Naive thymus-derived CD4-positive, alpha-beta T cell (primary cell): ENCODE data around the gene CYGB. TPM values are rescaled to one million over a fixed set of nuclear protein-coding genes. Genes with fewer than 3 reads are reported as not detected.
"Not testable (repeated sequence)": the region's sequence is repeated elsewhere in the genome, so short reads cannot be mapped to it uniquely, and the experiment has no call there.

Experiments
- ATAC-seq: fragments of 150-1000 bp; cut with Tn5 transposase; 2 replicates; pipeline ENCODE4 v1.10.0; 2021; ENCODE audit warnings: mild to moderate bottlenecking, moderate library complexity
- CTCF ChIA-PET: fragments of 350-600 bp; sonication (Branson Sonifier 250); formaldehyde crosslinking; loops from one replicate; lab custom pipeline; 2021; ENCODE audit warnings: antibody characterized with exemption; lab: Charles Lee
- POLR2A ChIA-PET: fragments of 350-600 bp; sonication (Branson Sonifier 250); formaldehyde crosslinking; loops from one replicate; lab custom pipeline; 2021; ENCODE audit warnings: antibody characterized with exemption, inconsistent platforms; lab: Charles Lee
- DNase-seq, 9 donors: peaks; one replicate each; pipeline versions ENCODE4 v3.0.0 to v3.0.0-alpha.2; 2020 to 2022; ENCODE audit warnings: mixed read lengths in 1 of 9
- H3K27ac ChIP-seq: one replicate; pipeline ENCODE4 v1.7.0; 2013; ENCODE audit warnings: mild to moderate bottlenecking, low read depth, low read length, moderate library complexity
- H3K27me3 ChIP-seq, 2 donors: one replicate each; pipeline ENCODE4 v1.7.0; 2013; ENCODE audit warnings: low read length in 2 of 2, mild to moderate bottlenecking in 2 of 2, moderate library complexity in 2 of 2; ENCODE audit not compliant: control insufficient read depth in 2 of 2, insufficient read depth in 2 of 2
- H3K36me3 ChIP-seq, 3 experiments: 1 replicate in 2 of 3; 2 replicates in 1 of 3; pipeline ENCODE4 v1.7.0; 2013; ENCODE audit warnings: low read length in 3 of 3, mild to moderate bottlenecking in 3 of 3, moderate library complexity in 1 of 3; ENCODE audit not compliant: insufficient read depth in 3 of 3, control insufficient read depth in 2 of 3
- H3K4me1 ChIP-seq, 2 donors: one replicate each; pipeline ENCODE4 v1.7.0; 2013; ENCODE audit warnings: low read length in 2 of 2, mild to moderate bottlenecking in 2 of 2, moderate library complexity in 1 of 2; ENCODE audit not compliant: control insufficient read depth in 2 of 2, insufficient read depth in 2 of 2
- H3K4me3 ChIP-seq: 2 replicates; pipeline ENCODE4 v1.7.0; 2013; ENCODE audit warnings: mild to moderate bottlenecking, low read length
- H3K9me3 ChIP-seq, 3 experiments: 1 replicate in 2 of 3; 2 replicates in 1 of 3; pipeline ENCODE4 v1.7.0; 2013; ENCODE audit warnings: low read length in 3 of 3; ENCODE audit not compliant: control insufficient read depth in 2 of 3
- H3K27ac Mint-ChIP-seq, 9 donors: one replicate each; pipeline ENCODE4 v1.8.0; 2020 to 2022; ENCODE audit warnings: mixed read lengths in 9 of 9, mild to moderate bottlenecking in 8 of 9, moderate library complexity in 5 of 9, inconsistent platforms in 2 of 9
- H3K27me3 Mint-ChIP-seq, 5 donors: one replicate each; pipeline ENCODE4 v1.8.0; 2021 to 2022; ENCODE audit warnings: mixed read lengths in 5 of 5, mild to moderate bottlenecking in 1 of 5
- H3K36me3 Mint-ChIP-seq, 5 donors: one replicate each; pipeline ENCODE4 v1.8.0; 2020 to 2022; ENCODE audit warnings: mixed read lengths in 5 of 5, mild to moderate bottlenecking in 3 of 5, inconsistent platforms in 1 of 5
- H3K4me1 Mint-ChIP-seq, 7 donors: one replicate each; pipeline ENCODE4 v1.8.0; 2020 to 2022; ENCODE audit warnings: mixed read lengths in 7 of 7, mild to moderate bottlenecking in 3 of 7, inconsistent platforms in 1 of 7
- H3K4me3 Mint-ChIP-seq, 10 donors: one replicate each; pipeline ENCODE4 v1.8.0; 2020 to 2022; ENCODE audit warnings: mild to moderate bottlenecking in 10 of 10, mixed read lengths in 10 of 10, moderate library complexity in 6 of 10, inconsistent platforms in 2 of 10
- H3K9me3 Mint-ChIP-seq, 11 donors: one replicate each; pipeline ENCODE4 v1.8.0; 2020 to 2022; ENCODE audit warnings: mixed read lengths in 11 of 11, mild to moderate bottlenecking in 4 of 11, inconsistent platforms in 1 of 11, moderate library complexity in 1 of 11
- intact Hi-C, 2 donors: fragments of 100-400 bp; cut with micrococcal nuclease; formaldehyde crosslinking; loops; one replicate each; pipeline ENCODE4 v1.15.1; 2023
- polyA plus RNA-seq, 2 donors: library from polyadenylated mRNA; unstranded; fragments of 300-500 nt; fragmentation: Illumina TruSeq; gene quantifications; one replicate each; pipeline ENCODE4 v1.2.3, GENCODE V29; 2021
- total RNA-seq, 6 experiments: library from RNA in 5 of 6; stranded (reverse) in 5 of 6; gene quantifications; 1 replicate in 5 of 6; 2 replicates in 1 of 6; pipeline ENCODE4 v1.2.3 and lab custom pipeline; 2021 to 2026

The CYGB gene
- total and polyA plus RNA-seq, 7 experiments from 2014 or later: 0.33 to 0.35 TPM; not detected in 5

DNA sequence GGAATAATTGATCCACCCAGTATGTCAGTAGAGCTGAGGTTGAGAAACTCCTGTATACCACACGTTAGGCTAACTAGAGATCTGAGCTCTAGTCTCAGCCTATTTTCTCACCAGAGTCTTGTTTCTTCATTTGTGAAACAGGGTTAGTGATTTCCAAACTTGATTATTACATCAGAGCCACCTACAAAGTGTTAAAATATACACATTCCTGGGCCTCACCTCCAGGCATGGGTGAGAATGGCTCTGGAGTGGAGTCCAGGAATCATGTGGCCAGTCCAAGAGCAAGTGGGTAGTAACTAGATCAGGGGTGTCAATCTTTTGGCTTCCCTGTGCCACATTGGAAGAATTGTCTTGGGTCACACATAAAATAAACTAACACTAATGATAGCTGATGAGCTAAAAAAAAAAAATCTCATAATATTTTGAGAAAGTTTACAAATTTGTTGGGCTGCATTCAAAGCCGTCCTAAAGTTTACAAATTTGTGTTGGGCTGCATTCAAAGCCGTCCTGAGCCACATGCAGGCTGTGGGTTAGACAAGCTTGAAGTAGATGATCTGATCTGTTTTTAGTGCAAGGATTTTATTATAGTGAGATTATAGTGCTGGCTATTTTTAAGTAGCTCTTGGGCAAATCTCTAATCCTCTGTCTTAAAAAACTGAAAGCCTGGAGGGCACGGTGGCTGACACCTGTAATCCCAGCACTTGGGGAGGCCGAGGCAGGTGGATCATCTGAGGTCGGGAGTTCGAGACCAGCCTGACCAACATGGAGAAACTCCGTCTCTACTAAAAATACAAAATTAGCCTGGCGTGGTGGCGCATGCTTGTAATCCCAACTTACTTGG is 22.7 kb upstream of the CYGB start:
- ChIA-PET POLR2A (interaction anchor here (0.9 to 1.4 kb wide), 3 partner anchors 43 to 111 kb away, joined by 3 to 5 read pairs (median 4); no protein-coding TSS in a partner anchor), CTCF (interaction anchor here (0.6 to 4.2 kb wide), 5 partner anchors 14 to 153 kb away, joined by 3 to 27 read pairs (median 15); no protein-coding TSS in a partner anchor)
- H3K36me3 ChIP-seq: peaks cover 5 to 29% (median 8%) of the 10 kb centered on the region in 3 experiments
- H3K9me3 Mint-ChIP-seq: no peaks in the 10 kb centered on the region
- H3K9me3 ChIP-seq: no peaks in the 10 kb centered on the region
- no peak overlapping the region for H3K27ac ChIP-seq
- H3K4me3 Mint-ChIP-seq: peak overlapping the region in 7 of 10 donors; percentile 21 to 49 (median 38)
- peaks cover 9 to 27% (median 12%) of the 10 kb centered on the region in 5 donors for H3K36me3 Mint-ChIP-seq
- peaks cover 22 to 66% (median 59%) of the 10 kb centered on the region in 7 donors for H3K4me1 Mint-ChIP-seq
- H3K4me1 ChIP-seq: peaks cover 23 to 34% of the 10 kb centered on the region in 2 donors
- H3K27me3 Mint-ChIP-seq: no peaks in the 10 kb centered on the region
- peak overlapping the region; percentile 13 for H3K4me3 ChIP-seq
- H3K27me3 ChIP-seq: no peaks in the 10 kb centered on the region
- ATAC-seq (no peak), DNase-seq (no peak)
- intact Hi-C loops: no loop called here
- peak overlapping the region in 5 of 9 donors; percentile 19 to 68 (median 46) for H3K27ac Mint-ChIP-seq

DNA sequence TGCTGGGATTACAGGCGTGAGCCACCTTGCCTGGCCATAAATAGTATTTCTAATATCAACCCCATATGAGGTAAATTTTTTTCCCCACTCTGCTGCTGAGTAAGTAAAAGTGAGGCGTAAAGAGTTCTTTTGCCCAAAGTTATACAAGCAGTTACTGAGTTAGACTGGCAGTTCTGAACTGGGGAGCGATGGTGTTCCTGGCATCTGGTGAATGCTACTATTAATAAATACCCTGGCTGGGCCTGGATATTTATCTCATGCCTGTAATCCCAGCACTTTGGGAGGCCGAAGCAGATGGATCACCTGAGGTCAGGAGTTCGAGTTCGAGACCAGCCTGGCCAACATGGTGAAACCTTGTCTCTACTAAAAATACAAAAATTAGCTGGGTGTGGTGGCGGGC is 22.0 kb upstream of the CYGB start:
- DNase-seq, H3K27me3 Mint-ChIP-seq, H3K9me3 ChIP-seq, ATAC-seq, H3K27me3 ChIP-seq, H3K9me3 Mint-ChIP-seq, H3K4me3 ChIP-seq: not testable (repeated sequence)
- ChIA-PET POLR2A (interaction anchor here (0.9 to 1.4 kb wide), 3 partner anchors 43 to 112 kb away, joined by 3 to 5 read pairs (median 4); no protein-coding TSS in a partner anchor), CTCF (interaction anchor here (1.1 to 4.2 kb wide), 4 partner anchors 38 to 154 kb away, joined by 4 to 27 read pairs (median 16); no protein-coding TSS in a partner anchor)
- H3K4me1 Mint-ChIP-seq: peaks cover 24 to 69% (median 59%) of the 10 kb centered on the region in 7 donors
- H3K27ac ChIP-seq: peak overlapping the region; percentile 93
- intact Hi-C loops: loop anchor here in 1 of 2 donors (5.0 kb wide), 1 partner anchor 168 kb away; the partner anchor contains the start of genes JMJD6 and METTL23
- peaks cover 23 to 34% of the 10 kb centered on the region in 2 donors for H3K4me1 ChIP-seq
- H3K36me3 Mint-ChIP-seq: peaks cover 8 to 21% (median 10%) of the 10 kb centered on the region in 5 donors
- peak overlapping the region in 9 of 10 donors; percentile 38 to 99 (median 98) for H3K4me3 Mint-ChIP-seq
- H3K27ac Mint-ChIP-seq: peak overlapping the region in 1 of 9 donors; percentile 21
- H3K36me3 ChIP-seq: peaks cover 5 to 21% (median 5%) of the 10 kb centered on the region in 3 experiments

DNA sequence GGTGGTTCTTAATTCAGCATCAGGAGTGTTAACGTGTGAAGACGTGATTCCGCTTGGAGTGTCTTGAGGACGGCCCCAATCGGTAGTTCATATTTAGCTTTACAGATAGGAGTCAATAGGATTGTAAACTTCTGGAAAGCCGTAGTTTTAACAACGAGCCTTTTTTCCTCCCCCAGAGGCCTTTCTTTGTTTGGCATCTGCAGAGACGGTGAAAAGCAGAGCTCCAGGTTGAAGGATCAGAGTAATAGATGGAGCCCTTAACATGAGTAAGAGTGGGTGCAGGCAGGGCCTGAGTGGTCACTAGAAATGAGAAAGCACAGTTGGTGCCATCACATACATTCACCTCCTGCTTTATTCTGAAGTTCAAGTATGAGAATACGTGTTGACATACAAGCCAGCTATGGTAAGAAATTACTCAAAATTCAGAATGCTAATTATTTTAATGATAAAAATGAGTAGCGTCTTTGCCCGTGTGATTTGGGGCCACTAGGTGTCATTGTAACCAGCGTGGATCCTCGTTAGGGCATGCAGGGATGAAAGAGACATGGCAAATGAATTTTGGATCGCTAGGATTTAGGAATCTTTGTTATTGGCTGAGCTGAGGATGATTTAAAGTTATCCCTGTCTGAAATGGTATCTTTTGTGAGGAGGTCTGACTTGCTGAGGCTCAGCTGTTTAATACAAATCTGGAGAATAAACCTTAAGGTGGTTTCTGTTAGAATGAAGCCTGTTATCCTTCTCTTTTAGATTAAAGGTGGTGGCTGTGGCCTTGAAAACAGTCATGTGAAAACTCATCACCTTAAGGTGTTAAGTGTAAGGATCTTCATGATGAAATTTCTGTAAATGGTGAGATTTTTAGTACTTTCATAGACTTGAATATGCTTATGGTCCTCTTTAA is 20.9 kb upstream of the CYGB start:
- CTCF ChIA-PET: interaction anchor here (0.6 to 4.2 kb wide), 15 partner anchors 7 to 155 kb away, joined by 3 to 27 read pairs (median 6); no protein-coding TSS in a partner anchor
- Histone ChIP-seq H3K27ac (peak overlapping the region; percentile 93), H3K4me3 (peak overlapping the region; percentile 77), H3K9me3 (no peaks in the 10 kb centered on the region), H3K4me1 (peaks cover 23 to 34% of the 10 kb centered on the region in 2 donors), H3K27me3 (no peaks in the 10 kb centered on the region), H3K36me3 (peaks cover 5 to 20% (median 5%) of the 10 kb centered on the region in 3 experiments)
- peaks cover 25 to 71% (median 59%) of the 10 kb centered on the region in 7 donors for H3K4me1 Mint-ChIP-seq
- ATAC-seq: no peak
- intact Hi-C loops: loop anchor here (1.0 to 5.0 kb wide), 5 partner anchors 28 to 169 kb away; partner anchors contain the start of genes JMJD6 (in 1 of the 2) and METTL23 (in 1 of the 2)
- H3K4me3 Mint-ChIP-seq: peak overlapping the region; percentile 92 to 99 (median 98)
- DNase-seq: peak in 3 of 9 donors; percentile 12 to 27 (median 20)
- peaks cover 8 to 21% (median 10%) of the 10 kb centered on the region in 5 donors for H3K36me3 Mint-ChIP-seq
- POLR2A ChIA-PET: interaction anchor here (0.7 to 2.6 kb wide), 13 partner anchors 12 to 1432 kb away, joined by 3 to 14 read pairs (median 4); partner anchors contain the start of gene ST6GALNAC1
- H3K27me3 Mint-ChIP-seq: no peaks in the 10 kb centered on the region
- H3K9me3 Mint-ChIP-seq: no peaks in the 10 kb centered on the region
- peak overlapping the region; percentile 90 to 99 (median 96) for H3K27ac Mint-ChIP-seq

DNA sequence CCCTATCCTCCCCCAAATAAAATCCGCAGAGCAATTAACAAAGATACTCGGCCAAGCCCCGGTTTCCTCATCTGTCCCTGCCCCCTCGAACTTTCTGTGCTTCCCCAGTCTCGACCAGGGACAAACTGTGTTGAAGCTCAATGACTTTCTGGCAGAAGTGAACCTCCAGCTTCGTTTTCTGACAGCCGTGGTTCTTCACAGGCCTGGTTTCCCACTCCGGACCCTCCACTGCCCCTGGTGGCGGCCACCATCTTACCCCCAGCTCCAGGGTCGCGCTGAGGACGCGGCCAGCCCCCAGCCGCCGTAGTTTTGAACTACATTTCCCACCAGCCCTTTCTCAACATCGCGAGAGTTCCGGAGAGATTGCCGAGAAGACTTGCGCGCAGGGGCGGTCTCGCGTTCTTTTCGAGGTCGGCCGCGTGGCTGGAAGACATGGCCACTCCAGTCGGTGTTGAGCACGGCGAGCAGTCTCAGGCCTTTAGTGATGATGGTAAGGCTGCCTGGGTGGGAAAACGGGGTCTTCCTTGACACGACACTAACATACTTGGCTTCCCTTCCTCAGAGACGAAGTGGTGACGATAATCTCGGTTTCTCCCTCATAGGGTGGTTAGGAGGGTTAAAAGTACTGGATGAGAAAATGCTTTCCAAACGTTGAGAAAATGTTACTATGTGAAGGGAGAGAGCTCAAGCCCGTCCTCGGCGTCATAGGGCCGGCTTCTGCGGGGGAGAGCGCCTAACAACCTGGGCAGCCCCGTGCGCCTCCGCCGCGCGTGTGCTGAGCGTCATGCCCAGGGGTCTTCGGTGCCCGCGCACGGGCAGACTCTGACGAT is 20.1 kb upstream of the CYGB start:
- Histone ChIP-seq H3K27me3 (no peaks in the 10 kb centered on the region), H3K9me3 (no peaks in the 10 kb centered on the region), H3K4me1 (peaks cover 23 to 34% of the 10 kb centered on the region in 2 donors), H3K27ac (peak overlapping the region; percentile 93), H3K36me3 (peaks cover 5 to 15% (median 5%) of the 10 kb centered on the region in 3 experiments), H3K4me3 (peak overlapping the region; percentile 77)
- Mint-ChIP-seq H3K4me1 (peaks cover 25 to 66% (median 55%) of the 10 kb centered on the region in 7 donors), H3K36me3 (peaks cover 4 to 14% (median 6%) of the 10 kb centered on the region in 5 donors), H3K9me3 (no peaks in the 10 kb centered on the region), H3K27me3 (no peaks in the 10 kb centered on the region), H3K4me3 (peak overlapping the region; percentile 92 to 99 (median 98)), H3K27ac (peak overlapping the region; percentile 90 to 99 (median 96))
- ChIA-PET POLR2A (interaction anchor here (0.6 to 2.6 kb wide), 21 partner anchors 13 to 1431 kb away, joined by 3 to 14 read pairs (median 4); partner anchors contain the start of genes PRCD, SRSF2 and ST6GALNAC1), CTCF (interaction anchor here (0.6 to 4.2 kb wide), 17 partner anchors 8 to 156 kb away, joined by 3 to 27 read pairs (median 5); partner anchors contain the start of gene AANAT)
- intact Hi-C loops: loop anchor here (1.0 to 5.0 kb wide), 12 partner anchors 29 to 617 kb away; partner anchors contain the start of genes JMJD6 (in 2 of the 2), METTL23 (in 2 of the 2), UBE2O (in 2 of the 2) and FBF1 (in 1 of the 2)
- ATAC-seq (peak; percentile 92), DNase-seq (peak; percentile 82 to 95 (median 92))
